ENCODE data around the gene SLC6A1. TPM values are rescaled to one million over a fixed set of nuclear protein-coding genes. Genes with fewer than 3 reads are reported as not detected.

Gene SLC6A1
- total RNA-seq, 1 donor from 2014 or later: not detected

DNA sequence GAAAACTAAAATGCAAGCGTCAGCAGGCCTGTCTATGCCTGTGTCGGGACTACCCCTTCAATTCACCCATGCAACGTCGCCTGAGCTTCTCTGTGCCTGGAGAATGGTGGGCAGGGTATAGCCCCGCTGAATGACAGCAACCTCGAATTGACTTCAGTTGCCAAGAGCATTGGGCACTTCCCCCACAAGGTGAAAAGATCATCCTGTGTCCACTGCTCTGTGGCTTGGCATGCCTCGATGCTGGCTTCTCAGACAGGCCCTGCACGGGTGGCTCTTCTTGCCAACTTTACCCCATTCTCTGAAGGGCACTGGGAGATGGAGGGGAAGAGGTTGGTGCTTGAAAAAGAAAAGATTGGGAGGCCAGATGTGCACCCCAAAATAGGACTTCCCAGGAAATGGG, 3.3 kb downstream of the SLC6A1 start:
- TF ChIP-seq, protein P1, sequence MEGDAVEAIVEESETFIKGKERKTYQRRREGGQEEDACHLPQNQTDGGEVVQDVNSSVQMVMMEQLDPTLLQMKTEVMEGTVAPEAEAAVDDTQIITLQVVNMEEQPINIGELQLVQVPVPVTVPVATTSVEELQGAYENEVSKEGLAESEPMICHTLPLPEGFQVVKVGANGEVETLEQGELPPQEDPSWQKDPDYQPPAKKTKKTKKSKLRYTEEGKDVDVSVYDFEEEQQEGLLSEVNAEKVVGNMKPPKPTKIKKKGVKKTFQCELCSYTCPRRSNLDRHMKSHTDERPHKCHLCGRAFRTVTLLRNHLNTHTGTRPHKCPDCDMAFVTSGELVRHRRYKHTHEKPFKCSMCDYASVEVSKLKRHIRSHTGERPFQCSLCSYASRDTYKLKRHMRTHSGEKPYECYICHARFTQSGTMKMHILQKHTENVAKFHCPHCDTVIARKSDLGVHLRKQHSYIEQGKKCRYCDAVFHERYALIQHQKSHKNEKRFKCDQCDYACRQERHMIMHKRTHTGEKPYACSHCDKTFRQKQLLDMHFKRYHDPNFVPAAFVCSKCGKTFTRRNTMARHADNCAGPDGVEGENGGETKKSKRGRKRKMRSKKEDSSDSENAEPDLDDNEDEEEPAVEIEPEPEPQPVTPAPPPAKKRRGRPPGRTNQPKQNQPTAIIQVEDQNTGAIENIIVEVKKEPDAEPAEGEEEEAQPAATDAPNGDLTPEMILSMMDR (IDR thresholded peaks at IDR 0.05; ENCODE audit: insufficient read depth, low read length, poor library complexity, severe bottlenecking): no peak
- no peak for DNase-seq (ENCODE audit: low read depth)
- H3K4me3 ChIP-seq (ENCODE audit: low read depth, low read length): no peak overlapping the region
- H3K27me3 ChIP-seq (ENCODE audit: control insufficient read depth, insufficient read depth, low read length): peaks cover 62% of the 10 kb centered on the region
- no peaks in the 10 kb centered on the region for H3K36me3 ChIP-seq (ENCODE audit: control insufficient read depth, insufficient read depth, low read length)

DNA sequence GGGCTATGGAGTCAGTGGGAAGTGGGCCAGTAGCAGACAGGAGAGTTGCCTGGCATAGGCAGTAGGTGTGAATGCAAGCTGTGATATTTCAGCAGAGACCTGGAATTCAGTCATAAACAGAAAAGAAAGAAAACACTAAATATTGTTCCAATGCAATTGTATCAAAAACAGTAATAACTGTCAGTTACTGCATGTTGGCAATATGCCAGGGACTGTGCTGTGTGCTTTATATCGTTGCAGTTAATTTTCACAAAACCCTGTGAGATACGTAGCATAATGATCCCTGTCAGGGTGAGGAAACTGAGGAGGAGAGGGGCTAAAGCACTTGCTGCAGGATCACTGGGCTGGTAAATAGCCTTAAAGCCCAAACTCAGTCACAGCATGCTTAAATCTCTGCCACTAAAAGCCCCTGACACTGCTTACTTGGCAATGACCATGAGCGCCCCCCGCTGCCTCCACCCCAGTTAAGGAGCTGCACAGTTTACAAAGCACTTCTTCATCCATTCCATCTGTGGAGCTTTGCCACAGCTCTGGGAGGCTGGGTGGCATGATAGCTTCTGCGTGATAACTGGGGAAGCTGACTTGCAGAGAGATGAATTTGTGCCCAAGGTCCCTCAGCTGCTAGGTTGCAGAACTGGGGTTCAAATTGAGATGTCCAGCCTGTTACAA, 3.9 kb downstream of the SLC6A1 start:
- Histone ChIP-seq H3K36me3 (ENCODE audit: control insufficient read depth, insufficient read depth, low read length) (no peaks in the 10 kb centered on the region), H3K27me3 (ENCODE audit: control insufficient read depth, insufficient read depth, low read length) (peaks cover 56% of the 10 kb centered on the region), H3K4me3 (ENCODE audit: low read depth, low read length) (no peak overlapping the region)
- DNase-seq (ENCODE audit: low read depth): no peak
- TF ChIP-seq, protein P1 (IDR thresholded peaks at IDR 0.05; ENCODE audit: insufficient read depth, low read length, poor library complexity, severe bottlenecking): no peak

DNA sequence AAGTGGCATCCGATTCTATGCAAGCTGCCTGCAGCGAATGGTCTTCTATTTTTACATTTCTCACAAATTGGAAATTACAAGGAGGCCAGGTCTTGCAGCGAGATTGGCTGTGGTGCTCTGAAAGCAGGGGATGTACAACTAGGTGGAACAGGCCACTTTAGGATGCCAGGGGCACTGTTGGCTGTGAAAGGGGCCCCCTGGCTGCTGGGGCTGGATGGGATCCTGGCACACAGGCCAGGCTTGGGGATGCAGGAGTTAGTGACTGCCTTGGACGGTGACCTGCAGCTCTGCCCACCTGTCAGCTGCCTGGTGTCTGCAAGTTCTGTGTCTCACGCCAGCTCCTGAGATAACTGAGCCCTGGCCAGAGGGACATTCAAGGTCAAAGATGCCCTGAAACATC, 4.6 kb downstream of the SLC6A1 start:
- Histone ChIP-seq H3K4me3 (ENCODE audit: low read depth, low read length) (no peak overlapping the region), H3K36me3 (ENCODE audit: control insufficient read depth, insufficient read depth, low read length) (no peaks in the 10 kb centered on the region), H3K27me3 (ENCODE audit: control insufficient read depth, insufficient read depth, low read length) (peaks cover 49% of the 10 kb centered on the region)
- DNase-seq (ENCODE audit: low read depth): no peak
- TF ChIP-seq, protein P1 (IDR thresholded peaks at IDR 0.05; ENCODE audit: insufficient read depth, low read length, poor library complexity, severe bottlenecking): no peak

DNA sequence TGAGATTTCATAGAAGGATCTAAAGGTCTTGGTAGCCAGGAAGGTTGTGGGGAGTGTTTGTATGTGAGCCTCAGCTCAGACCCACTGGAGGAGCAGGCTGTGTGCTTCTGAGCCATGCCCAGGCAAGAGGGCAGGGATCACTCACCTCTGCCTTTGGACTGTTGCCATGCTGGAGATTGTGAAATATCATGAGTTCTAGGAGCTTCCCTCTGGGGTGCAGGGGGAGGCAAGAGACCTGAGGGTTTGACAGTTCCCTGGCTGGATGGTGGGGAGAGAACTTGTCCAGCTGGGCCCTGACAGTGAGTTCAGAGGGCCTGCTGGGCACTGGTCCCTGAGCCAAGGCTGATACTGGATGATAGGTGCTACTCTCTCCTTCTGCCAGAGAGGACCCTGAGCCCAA, 6.0 kb downstream of the SLC6A1 start:
- TF ChIP-seq, protein P1 (IDR thresholded peaks at IDR 0.05; ENCODE audit: insufficient read depth, low read length, poor library complexity, severe bottlenecking): no peak
- peaks cover 39% of the 10 kb centered on the region for H3K27me3 ChIP-seq (ENCODE audit: control insufficient read depth, insufficient read depth, low read length)
- no peak for DNase-seq (ENCODE audit: low read depth)

DNA sequence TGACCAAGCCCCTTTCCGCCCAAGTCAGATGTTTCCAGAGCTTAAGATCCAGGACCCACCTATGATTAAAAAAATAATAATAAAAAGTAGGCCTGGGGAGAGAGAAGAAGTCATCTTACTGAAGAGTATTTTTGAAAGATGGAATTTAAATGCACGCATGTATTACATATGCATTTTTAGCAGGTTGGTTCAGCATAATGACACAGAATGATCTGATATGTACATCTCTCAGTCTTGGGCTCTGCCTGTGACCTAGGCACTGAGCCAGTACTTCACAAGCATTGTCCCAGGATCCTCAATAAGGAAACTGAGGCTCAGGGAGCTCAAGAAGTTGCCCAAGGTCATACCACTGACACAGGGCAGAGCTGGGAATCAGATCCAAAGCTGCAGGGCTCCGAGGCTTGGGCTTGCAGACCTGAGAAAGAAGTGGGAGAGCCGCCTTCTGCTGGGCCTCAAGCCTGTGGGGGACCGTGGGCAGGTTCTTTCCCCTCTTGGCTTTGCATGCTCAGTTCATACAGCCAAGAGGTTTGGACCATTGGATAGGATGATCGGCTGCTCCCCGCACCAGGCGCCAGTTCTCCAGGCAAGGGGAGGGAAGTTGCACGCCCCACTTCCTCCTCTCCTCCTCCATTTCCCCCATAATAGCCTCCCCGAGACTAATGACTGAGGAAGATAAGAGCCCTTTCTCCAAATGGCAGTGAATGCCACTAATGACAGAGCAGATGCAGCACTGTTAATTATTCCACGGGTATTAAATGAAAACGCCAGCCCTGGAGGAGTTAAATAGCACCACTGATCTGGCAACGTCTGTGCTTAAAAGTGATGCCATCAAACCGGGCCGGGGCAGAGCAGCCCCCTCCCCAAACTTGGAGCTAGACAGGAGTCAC, 6.9 kb downstream of the SLC6A1 start:
- DNase-seq (ENCODE audit: low read depth): no peak
- TF ChIP-seq, protein P1 (IDR thresholded peaks at IDR 0.05; ENCODE audit: insufficient read depth, low read length, poor library complexity, severe bottlenecking): no peak
- Histone ChIP-seq H3K27me3 (ENCODE audit: control insufficient read depth, insufficient read depth, low read length) (peaks cover 32% of the 10 kb centered on the region), H3K36me3 (ENCODE audit: control insufficient read depth, insufficient read depth, low read length) (no peaks in the 10 kb centered on the region), H3K4me3 (ENCODE audit: low read depth, low read length) (no peak overlapping the region)

More for the DNA sequence above, 6.0 kb downstream of the SLC6A1 start:
- Histone ChIP-seq H3K4me3 (ENCODE audit: low read depth, low read length) (no peak overlapping the region), H3K36me3 (ENCODE audit: control insufficient read depth, insufficient read depth, low read length) (no peaks in the 10 kb centered on the region)
